HepG2 (cell line): Measurements from ENCODE around the gene CCR5AS.

Source experiments
- ATAC-seq: fragments of 200-7000 bp; cut with Tn5 transposase; 3 replicates; pipeline ENCODE4 v1.9.1; 2020; ENCODE audit warnings: mild to moderate bottlenecking, moderate library complexity
- BruUV-seq: library from RNA; stranded (reverse); fragments of 400-500 nt; replicated peaks from 2 replicates; lab custom pipeline; 2021; lab: Mats Ljungman, UMichigan
- CTCF ChIA-PET: fragments of 300-600 bp; formaldehyde crosslinking; extraction: SDS; loops from one replicate; lab custom pipeline; 2021; ENCODE audit warnings: low total read pairs, inconsistent platforms, low intra/inter-chr PET ratio; lab: Yijun Ruan, JAX
- POLR2A ChIA-PET: fragments of 350-600 bp; sonication (Branson Sonifier 250); formaldehyde crosslinking; loops from one replicate; lab custom pipeline; 2020; ENCODE audit warnings: antibody characterized with exemption, inconsistent platforms; lab: Yijun Ruan, JAX
- DNase-seq: peaks from one replicate; pipeline ENCODE4 v3.0.0-alpha.2; 2015; ENCODE audit warnings: low spot score
- FAIRE-seq: peaks from 3 replicates; lab custom pipeline; 2011; peaks lifted over from hg19 to GRCh38; lab: Jason Lieb, UNC
- H2AFZ ChIP-seq: one replicate; pipeline ENCODE4 v1.6.1; 2011; ENCODE audit warnings: low read length, inconsistent platforms
- H3K27ac ChIP-seq: fragments of 300-600 bp; 3 replicates; pipeline ENCODE4 v1.8.0; 2011; ENCODE audit warnings: mixed run types, mild to moderate bottlenecking, mixed read lengths, low read length, inconsistent platforms; ENCODE audit not compliant: insufficient read depth; ENCODE audit errors: extremely low read length
- H3K27me3 ChIP-seq, 2 experiments: fragments of 200-600 bp in 1 of 2; 2 replicates in 1 of 2; 3 replicates in 1 of 2; pipeline versions ENCODE4 v1.6.0 to v1.8.0; 2011; ENCODE audit warnings: low read length in 2 of 2, mild to moderate bottlenecking in 2 of 2, moderate library complexity in 2 of 2, inconsistent platforms in 1 of 2; ENCODE audit not compliant: insufficient read depth in 2 of 2, control insufficient read depth in 1 of 2
- H3K36me3 ChIP-seq, 2 experiments: fragments of 200-600 bp in 1 of 2; replicated peaks in 1 of 2; 2 replicates in 1 of 2; 3 replicates in 1 of 2; pipeline versions ENCODE4 v1.5.1 to v1.8.0; 2011; ENCODE audit warnings: low read length in 2 of 2, inconsistent platforms in 1 of 2; ENCODE audit not compliant: insufficient read depth in 2 of 2, control insufficient read depth in 1 of 2
- H3K4me1 ChIP-seq: 2 replicates; pipeline ENCODE4 v1.5.1; 2012; ENCODE audit warnings: low read length, inconsistent platforms; ENCODE audit not compliant: insufficient read depth
- H3K4me2 ChIP-seq: 2 replicates; pipeline ENCODE4 v1.6.0; 2011; ENCODE audit warnings: low read depth, low read length, inconsistent platforms
- H3K4me3 ChIP-seq, 3 experiments: fragments of 200-600 bp in 1 of 3; sonication (generic), shearing (Covaris generic) in 1 of 3; replicated peaks in 1 of 3; 2 replicates each; pipeline ENCODE4 v1.5.1; 2011 to 2016; ENCODE audit warnings: low read length in 3 of 3, inconsistent platforms in 2 of 3, low read depth in 2 of 3, mild to moderate bottlenecking in 2 of 3, control low read depth in 1 of 3, mixed read lengths in 1 of 3; ENCODE audit not compliant: insufficient read depth in 1 of 3
- H3K79me2 ChIP-seq: one replicate; pipeline ENCODE4 v1.6.1; 2011; ENCODE audit warnings: low read length, inconsistent platforms; ENCODE audit not compliant: insufficient read depth
- H3K9ac ChIP-seq: 2 replicates; pipeline ENCODE4 v1.6.0; 2011; ENCODE audit warnings: mild to moderate bottlenecking, low read depth, low read length, inconsistent platforms; ENCODE audit not compliant: insufficient read depth
- H3K9me3 ChIP-seq: 2 replicates; pipeline ENCODE4 v1.5.1; 2012; ENCODE audit warnings: mild to moderate bottlenecking, low read length
- H4K20me1 ChIP-seq: 2 replicates; pipeline ENCODE4 v1.6.0; 2011; ENCODE audit warnings: inconsistent platforms, mild to moderate bottlenecking, low read length, moderate library complexity; ENCODE audit not compliant: insufficient read depth
- BHLHE40 ChIP-seq: IDR thresholded peaks from 2 replicates; pipeline ENCODE4 v1.6.1; 2011; ENCODE audit warnings: low read length, improper control_type of control experiment
- BRF2 ChIP-seq: sonication (generic); formaldehyde crosslinking; IDR thresholded peaks from 2 replicates; pipeline ENCODE4 v1.8.1; 2022; ENCODE audit warnings: mild to moderate bottlenecking, missing genetic modification reagents
- FOXM1 ChIP-seq: sonication (generic); formaldehyde crosslinking; IDR thresholded peaks from 2 replicates; pipeline ENCODE4 v1.5.0; 2020; ENCODE audit warnings: missing genetic modification reagents
- HIC2 ChIP-seq: sonication (generic); formaldehyde crosslinking; IDR thresholded peaks from 2 replicates; pipeline ENCODE4 v1.9.0; 2022; ENCODE audit warnings: low read depth, missing genetic modification reagents
- MTF1 ChIP-seq: sonication (generic); formaldehyde crosslinking; IDR thresholded peaks from 2 replicates; pipeline ENCODE4 v1.5.0; 2020; ENCODE audit warnings: missing genetic modification reagents
- PLSCR1 ChIP-seq: sonication (generic); formaldehyde crosslinking; IDR thresholded peaks from 2 replicates; pipeline ENCODE4 v1.5.0; 2020; ENCODE audit warnings: missing genetic modification reagents, mild to moderate bottlenecking, borderline replicate concordance
- RFXANK ChIP-seq: IDR thresholded peaks from 2 replicates; pipeline ENCODE4 v1.6.1; 2016
- SCMH1 ChIP-seq: sonication (generic); formaldehyde crosslinking; IDR thresholded peaks from 2 replicates; pipeline ENCODE4 v1.9.0; 2021; ENCODE audit warnings: missing genetic modification reagents, mild to moderate bottlenecking, borderline replicate concordance
- TFAP4 ChIP-seq: sonication (generic); IDR thresholded peaks from 2 replicates; pipeline ENCODE4 v1.6.1; 2016; ENCODE audit warnings: low read depth, borderline replicate concordance
- YY1 ChIP-seq: IDR thresholded peaks from 2 replicates; pipeline ENCODE4 v1.6.1; 2011; ENCODE audit warnings: low read length, low read depth, moderate library complexity, mild to moderate bottlenecking; ENCODE audit not compliant: insufficient read depth, insufficient replicate concordance
- ZFP37 ChIP-seq: sonication (generic); formaldehyde crosslinking; IDR thresholded peaks from 2 replicates; pipeline ENCODE4 v1.4.0; 2020; ENCODE audit warnings: missing genetic modification reagents, borderline replicate concordance
- ZNF256 ChIP-seq: sonication (generic); formaldehyde crosslinking; conservative IDR thresholded peaks from 2 replicates; pipeline ENCODE4 v1.4.0; 2020; ENCODE audit warnings: missing genetic modification reagents
- ZNF296 ChIP-seq: sonication (generic); formaldehyde crosslinking; conservative IDR thresholded peaks from 2 replicates; pipeline ENCODE4 v1.5.0; 2020; ENCODE audit warnings: mild to moderate bottlenecking, missing genetic modification reagents
- ZNF672 ChIP-seq: sonication (generic); formaldehyde crosslinking; IDR thresholded peaks from 2 replicates; pipeline ENCODE4 v1.8.1; 2022; ENCODE audit warnings: missing genetic modification reagents
- WGBS: methylation state at CpG from one replicate; pipeline ENCODE4 v1.1.6; 2017; ENCODE audit warnings: low lambda C conversion rate; 5-methylcytosine and 5-hydroxymethylcytosine counted together
- in situ Hi-C: cut with HindIII; loops from 2 replicates; pipeline ENCODE4 v1.10.0; 2017; ENCODE audit warnings: low pct_unique_long_range_greater_than_20kb; ENCODE audit not compliant: extremely low pct_ligation_motif_present
- intact Hi-C: fragments of 100-400 bp; cut with micrococcal nuclease; formaldehyde crosslinking; loops from one replicate; pipeline ENCODE4 v1.10.0; 2022; ENCODE audit not compliant: unreplicated experiment

Gene CCR5AS

GRCh38 chr3:46398186-46398955 is 8.5 kb downstream of the CCR5AS start:
- no peak for TF ChIP-seq RFXANK
- no peak for TF ChIP-seq ZFP37 (CRISPR knock-in tag)
- no peak for TF ChIP-seq HIC2 (CRISPR knock-in tag)
- no peak for TF ChIP-seq BHLHE40
- no peak for TF ChIP-seq MTF1
- TF ChIP-seq YY1 = no peak
- TF ChIP-seq SCMH1 (CRISPR knock-in tag) = no peak
- no peak for TF ChIP-seq ZNF296 (CRISPR knock-in tag)
- no peak for TF ChIP-seq BRF2
- no peak for TF ChIP-seq PLSCR1
- no peak for TF ChIP-seq TFAP4
- TF ChIP-seq FOXM1 (CRISPR knock-in tag) = no peak
- no peak for TF ChIP-seq ZNF256 (CRISPR knock-in tag)
- TF ChIP-seq ZNF672 = no peak
- TF ChIP-seq, all 625 proteins: peak for 0
- FAIRE-seq = no peak
- no peak overlapping the region for H3K4me2 ChIP-seq
- no TSS peak for BruUV-seq
- H3K4me1 ChIP-seq = no peaks in the 10 kb centered on the region
- H3K9ac ChIP-seq = no peak overlapping the region
- no peak overlapping the region for H2AFZ ChIP-seq
- WGBS = 40% methylated on average over 6 of the region's 6 CpGs
- no peaks in the 10 kb centered on the region for H3K36me3 ChIP-seq
- no peak overlapping the region for H3K4me3 ChIP-seq
- H3K27me3 ChIP-seq = peaks cover 0 to 8% of the 10 kb centered on the region in 2 experiments; a peak in 1 of 5 replicates
- no peaks in the 10 kb centered on the region for H3K79me2 ChIP-seq
- H3K27ac ChIP-seq = no peak overlapping the region
- H4K20me1 ChIP-seq = no peaks in the 10 kb centered on the region
- in situ Hi-C loops (no loop called here), intact Hi-C loops (no loop called here)
- no peak for DNase-seq
- ChIA-PET CTCF (no interaction called here), POLR2A (no interaction called here)
- no peaks in the 10 kb centered on the region for H3K9me3 ChIP-seq
- no peak for ATAC-seq
